NCI-H1092 treated with DMSO at 0.1 percent for 48 hours (cell line): ENCODE results near the gene LIM2.

ENCODE experiments used
- DNase-seq: peaks from one replicate; lab custom pipeline; 2025; lab: John Stamatoyannopoulos, UW

LIM2 gene

GRCh38 chr19:51396175-51396574, 8.4 kb upstream of the LIM2 start:
- DNase-seq: no peak

GRCh38 chr19:51394050-51394836, 6.5 kb upstream of the LIM2 start:
- peak; percentile 92 for DNase-seq

DNA sequence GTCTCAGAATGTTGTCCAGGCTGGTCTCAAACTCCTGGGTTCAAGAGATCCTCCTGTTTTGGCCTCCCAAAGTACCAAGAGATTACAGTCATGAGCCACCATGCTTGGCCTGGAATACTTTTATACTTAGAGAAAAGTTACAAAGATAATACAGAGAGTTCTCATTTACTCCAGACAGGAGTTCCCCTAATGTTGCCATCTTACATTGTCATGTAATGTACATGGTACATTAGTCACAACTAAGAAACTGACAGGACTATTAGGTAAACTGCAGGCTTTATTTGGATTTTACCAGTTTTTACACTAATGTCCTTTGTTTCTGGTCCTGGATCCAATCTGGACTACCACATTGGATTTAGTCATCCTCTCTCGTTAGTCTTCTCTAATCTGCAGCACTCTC, 4.9 kb upstream of the LIM2 start:
- DNase-seq: no peak

DNA sequence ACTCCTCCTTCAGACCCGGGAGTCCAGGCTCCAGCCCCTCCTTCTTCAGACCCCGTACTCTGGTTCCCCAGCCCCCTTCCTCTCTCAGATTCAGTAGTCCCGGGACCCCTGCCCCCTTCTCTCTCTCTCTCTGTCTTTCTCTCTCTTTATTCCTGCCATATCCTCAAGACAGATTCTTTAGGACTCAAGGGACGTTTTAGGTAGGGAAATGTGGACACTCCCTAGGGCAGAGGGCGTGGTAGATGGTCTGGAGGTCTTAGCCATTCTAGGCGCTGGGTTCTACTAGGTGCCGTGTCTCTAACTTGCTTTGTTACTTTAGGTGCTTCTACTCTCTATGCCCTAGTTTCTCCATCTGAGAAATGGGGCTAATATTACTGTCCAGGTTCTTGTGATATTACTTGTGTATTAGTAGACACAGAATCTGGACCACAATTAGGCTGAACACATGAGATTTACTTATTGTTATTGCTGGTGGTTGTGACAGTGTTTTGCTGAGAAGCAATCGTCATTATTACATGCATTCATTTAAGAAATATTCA, 3.4 kb upstream of the LIM2 start:
- no peak for DNase-seq

- no peak for DNase-seq
Observed at GRCh38 chr19:51389143-51389542, 1.4 kb upstream of the LIM2 start.

- no peak for DNase-seq
Observed at GRCh38 chr19:51386882-51387520, 773 bp downstream of the LIM2 start.

DNA sequence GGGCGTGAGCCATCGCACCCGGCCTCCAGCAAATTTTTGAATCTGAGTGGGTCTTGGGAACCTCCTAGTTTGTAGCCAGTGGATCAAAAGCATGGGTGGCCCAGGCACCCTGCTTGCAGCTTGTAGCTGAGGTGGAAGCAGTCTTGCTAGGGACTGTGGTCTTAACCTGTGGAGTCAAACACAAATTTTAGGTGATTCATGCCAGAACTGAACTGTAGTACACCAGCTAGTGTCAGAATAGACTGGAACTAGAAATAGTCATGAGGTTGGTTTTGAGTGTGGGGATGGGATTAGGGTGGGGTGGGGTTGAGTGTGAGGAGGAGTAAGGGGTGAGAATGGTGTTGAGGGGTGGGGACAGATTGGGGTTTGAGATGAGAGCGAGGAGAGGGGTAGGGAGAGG, 5.8 kb downstream of the LIM2 start:
- no peak for DNase-seq

DNA sequence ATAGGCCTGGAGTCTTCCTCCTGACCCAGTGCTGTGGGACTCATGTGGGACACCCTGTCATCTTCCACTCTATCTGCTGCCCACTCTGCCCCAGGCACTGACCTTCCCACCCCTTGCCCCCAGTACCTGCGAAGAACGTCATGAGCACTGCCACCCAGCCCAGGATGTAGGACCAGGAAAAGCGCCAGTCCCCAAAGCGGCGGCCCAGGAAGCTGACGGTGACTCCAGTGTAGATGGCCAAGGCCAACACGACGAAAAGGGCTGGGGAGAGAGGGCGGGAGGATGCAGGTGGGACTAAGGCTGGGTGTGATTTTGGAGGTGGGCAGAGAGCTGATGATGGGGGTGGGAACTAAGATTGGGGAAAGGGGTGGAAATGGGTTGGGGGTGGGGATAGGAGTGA, 7.4 kb downstream of the LIM2 start:
- no peak for DNase-seq

- DNase-seq: no peak
Observed at GRCh38 chr19:51377422-51377821, 10.4 kb downstream of the LIM2 start.

- DNase-seq: no peak
Observed at GRCh38 chr19:51375504-51376221, 12.1 kb downstream of the LIM2 start.

DNA sequence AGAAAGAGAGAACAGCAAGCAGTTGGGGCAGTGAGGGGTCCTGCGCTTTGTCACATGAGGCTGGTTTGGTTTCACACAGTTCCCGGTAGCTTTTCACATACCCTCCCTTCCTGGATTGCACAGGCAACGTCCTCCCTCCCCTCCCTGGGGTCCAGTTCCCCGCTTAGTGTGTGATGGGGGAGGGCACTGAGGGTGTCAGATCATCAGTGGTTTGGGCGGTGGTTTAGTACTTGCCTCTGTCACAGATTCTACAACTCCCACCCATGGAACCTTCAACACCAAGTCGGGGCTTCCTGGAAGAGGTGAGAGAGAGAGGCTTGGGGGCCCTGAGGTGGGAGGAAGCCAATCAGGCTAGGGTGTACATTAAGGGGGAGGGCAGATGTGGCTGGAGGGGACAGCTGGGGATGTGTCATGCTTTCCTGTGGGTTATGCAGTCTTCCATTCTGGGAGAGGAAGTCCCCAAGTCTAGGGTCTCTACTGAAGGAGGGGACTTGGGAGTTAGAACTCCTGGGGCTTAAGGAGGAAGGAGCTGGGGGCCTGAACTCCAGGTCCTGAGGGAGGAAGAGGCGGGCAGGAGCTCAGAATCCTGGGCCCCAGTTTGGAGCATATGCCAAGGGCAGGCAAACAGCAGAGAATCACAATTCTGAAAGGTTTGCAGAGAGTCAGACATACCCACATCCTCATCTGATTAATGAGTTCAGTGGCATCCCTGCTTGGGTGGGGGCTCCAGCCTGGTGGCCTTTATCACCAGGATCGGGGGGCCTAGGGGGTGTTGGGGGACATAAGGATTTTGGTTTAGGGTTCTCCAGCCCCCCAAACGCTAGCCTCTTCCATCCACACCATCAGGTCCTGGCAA, 14.9 kb downstream of the LIM2 start, which contains the start of gene NKG7:
Gene NKG7, minus strand, starts transcription at position 6 of the 856 bp plus-strand sequence. CDS start 119 bp downstream, outside the sequence.
- no peak for DNase-seq

DNA sequence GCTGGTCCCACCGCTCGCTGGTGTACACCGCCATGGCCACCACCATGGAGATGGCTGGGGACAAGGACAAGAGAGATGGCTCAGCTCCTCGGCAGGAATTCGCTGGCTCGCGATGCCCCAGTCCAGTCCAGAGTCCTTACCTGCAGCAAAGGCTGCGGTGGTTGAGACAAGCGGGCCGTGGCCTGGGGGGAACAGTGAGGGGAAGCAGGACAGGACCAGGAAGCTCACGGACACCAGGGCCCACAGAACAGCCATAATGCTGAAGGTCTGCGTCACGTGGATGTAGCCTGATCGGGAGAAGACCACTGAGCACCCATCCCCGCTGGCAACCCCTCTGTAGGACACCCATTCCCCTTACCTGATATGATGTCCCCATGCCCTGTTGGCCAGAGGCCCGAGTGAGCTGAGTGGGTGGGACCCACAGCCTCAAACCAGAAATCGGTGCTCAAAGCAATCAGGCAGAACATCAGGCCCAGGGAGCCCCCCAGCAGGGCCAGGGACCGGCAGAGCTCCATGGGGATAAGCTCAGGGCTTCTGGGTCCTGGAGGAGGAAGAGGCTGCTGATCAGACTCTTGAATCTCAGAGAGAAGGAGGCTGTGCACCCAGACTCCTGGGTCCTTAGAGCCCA, 15.6 kb downstream of the LIM2 start:
- no peak for DNase-seq

DNA sequence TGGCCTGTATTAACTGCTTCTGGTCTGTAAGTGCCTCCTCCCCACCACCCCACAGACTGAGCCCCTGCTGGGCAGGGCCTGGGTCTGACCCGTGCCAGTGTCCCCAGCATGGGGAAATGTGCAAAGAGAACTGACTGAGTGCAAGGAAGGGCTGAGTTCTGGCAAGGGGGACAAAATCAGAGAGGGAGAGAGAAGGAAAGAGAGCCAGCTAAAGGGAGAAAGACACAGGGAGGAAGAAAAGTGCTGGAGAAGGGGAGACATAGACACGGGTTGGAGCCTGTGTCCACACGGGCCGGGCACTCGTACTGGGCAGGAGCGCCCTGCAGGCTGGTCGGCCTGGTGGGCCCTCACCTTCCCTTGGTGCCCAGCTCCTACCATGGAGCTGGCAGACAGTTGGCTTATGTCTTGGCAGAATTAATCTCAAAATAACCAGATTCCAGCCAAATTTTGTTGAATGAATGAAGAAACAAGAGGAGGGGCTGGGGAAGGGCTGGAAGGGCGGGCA, 16.5 kb downstream of the LIM2 start:
- DNase-seq: no peak

- DNase-seq: no peak
Observed at GRCh38 chr19:51370230-51370629, 17.5 kb downstream of the LIM2 start.

DNA sequence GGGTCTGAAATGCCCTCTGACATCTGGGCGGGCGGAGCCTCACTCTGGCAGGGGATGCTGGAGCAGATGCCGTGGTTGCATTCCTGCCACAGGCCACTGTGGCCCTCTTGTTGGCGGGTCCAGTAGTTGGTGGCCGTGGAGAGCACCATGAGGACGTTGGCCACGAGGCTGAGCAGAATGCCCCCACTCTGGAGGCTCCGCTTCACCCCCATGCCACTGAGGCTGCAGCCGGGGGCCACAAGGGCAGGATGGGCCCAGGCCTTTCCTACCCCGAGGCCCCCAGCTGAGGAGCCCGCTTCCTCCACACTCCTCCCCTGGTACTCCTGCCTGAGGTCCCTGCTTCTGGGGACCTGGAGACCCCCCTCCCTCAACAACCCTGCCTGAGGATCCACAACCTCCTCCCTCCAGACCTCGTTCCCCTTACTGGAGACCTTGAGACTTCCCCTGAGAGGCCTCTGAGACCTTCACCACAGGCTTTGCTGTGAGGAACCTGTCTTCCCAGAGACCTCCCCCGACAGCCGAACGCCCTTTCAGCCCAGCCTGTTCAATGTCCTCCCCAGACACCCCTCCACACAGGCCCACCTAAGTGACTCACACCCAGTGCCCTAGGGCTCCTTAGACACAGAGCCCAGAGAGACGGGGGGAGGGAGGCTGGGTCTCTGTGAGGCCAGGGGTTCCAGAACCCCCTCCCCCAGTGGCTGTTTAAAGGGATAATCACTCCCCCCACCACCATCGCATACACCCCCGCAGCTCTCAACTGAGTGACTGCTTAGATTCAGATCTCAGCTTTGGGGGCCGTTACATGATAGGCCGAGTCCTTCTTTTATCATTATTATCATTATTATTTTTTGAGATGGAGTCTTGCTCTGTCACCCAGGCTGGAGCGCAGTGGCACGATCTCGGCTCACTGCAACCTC, 19.1 kb downstream of the LIM2 start, which contains the start of gene CLDND2:
Gene CLDND2, minus strand, starts transcription at position 638 of the 917 bp plus-strand sequence. Its CDS starts 426 bp downstream, at position 212.
- no peak for DNase-seq

- DNase-seq: peak; percentile 92
Observed at GRCh38 chr19:51367565-51368365, 20.0 kb downstream of the LIM2 start.

DNA sequence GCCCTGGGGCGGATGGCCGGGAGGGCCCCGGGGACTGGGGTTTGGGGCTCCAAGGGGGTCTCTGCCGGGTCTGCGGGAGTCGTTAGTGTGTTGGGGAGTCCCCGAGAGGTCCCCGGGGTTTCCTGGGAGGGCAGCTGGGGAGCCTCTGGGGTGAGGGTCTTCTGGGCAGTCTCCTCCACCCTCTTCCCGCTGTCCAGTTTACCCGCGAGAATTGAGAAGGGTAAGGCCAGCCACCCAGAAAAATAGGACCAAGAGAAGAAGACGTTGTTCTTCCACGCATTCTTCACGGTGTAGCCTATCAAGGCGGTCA, 20.6 kb downstream of the LIM2 start:
- DNase-seq: no peak

DNA sequence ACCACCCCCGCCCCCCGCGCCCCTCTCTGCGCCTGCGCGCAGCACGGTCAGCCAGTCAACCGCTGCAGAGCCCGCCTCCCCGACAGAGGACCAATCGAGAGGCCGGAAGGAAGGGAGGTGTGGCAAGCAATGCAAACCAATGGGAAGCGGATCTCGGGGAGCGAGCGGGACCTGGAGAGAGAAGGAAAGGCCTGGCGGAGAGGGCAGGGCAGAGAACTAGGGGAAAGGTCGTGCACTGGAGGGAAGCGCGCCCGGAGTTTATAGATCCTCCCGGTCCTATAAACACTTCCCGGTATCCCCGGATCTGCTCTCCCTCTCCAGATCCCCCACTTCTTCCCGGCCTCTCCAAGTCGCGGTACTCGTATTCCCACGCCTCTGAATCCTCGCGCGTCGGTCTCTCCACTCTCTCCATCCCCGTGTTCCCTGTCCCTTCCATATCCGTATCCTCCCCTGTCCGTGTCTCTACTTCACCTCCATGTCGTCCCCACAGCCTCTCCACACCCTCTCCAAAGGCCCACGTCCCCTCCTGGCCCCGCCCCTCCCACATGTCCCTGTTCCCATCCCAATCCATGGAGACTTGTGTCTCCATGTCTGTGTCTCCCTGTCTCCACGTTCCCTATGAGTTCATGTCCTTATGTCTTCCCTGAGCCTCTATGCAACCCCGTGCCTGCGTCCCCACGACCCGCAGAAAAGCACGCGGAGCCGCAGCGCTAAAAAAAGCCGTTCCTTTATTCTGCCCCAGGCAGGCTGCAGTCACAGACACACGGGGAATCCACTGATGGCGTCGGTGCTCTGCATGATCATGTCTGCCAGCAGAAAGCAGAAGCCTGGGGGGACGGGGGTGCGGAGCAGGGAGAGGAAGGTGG, 21.2 kb downstream of the LIM2 start:
- peak; percentile 94 for DNase-seq
